HepG2 (cell line): ENCODE measurements around the gene AP4S1. TPM values are rescaled to one million over a fixed set of nuclear protein-coding genes. Genes with fewer than 3 reads are reported as not detected.

ENCODE experiments used
- ATAC-seq: fragments of 200-7000 bp; cut with Tn5 transposase; 3 replicates; pipeline ENCODE4 v1.9.1; 2020; ENCODE audit warnings: mild to moderate bottlenecking, moderate library complexity
- BruUV-seq: library from RNA; stranded (reverse); fragments of 400-500 nt; replicated peaks from 2 replicates; lab custom pipeline; 2021; lab: Mats Ljungman, UMichigan
- CTCF ChIA-PET: fragments of 300-600 bp; formaldehyde crosslinking; extraction: SDS; loops from one replicate; lab custom pipeline; 2021; ENCODE audit warnings: low total read pairs, inconsistent platforms, low intra/inter-chr PET ratio; lab: Yijun Ruan, JAX
- POLR2A ChIA-PET: fragments of 350-600 bp; sonication (Branson Sonifier 250); formaldehyde crosslinking; loops from one replicate; lab custom pipeline; 2020; ENCODE audit warnings: antibody characterized with exemption, inconsistent platforms; lab: Yijun Ruan, JAX
- DNase-seq: peaks from one replicate; pipeline ENCODE4 v3.0.0-alpha.2; 2015; ENCODE audit warnings: low spot score
- FAIRE-seq: peaks from 3 replicates; lab custom pipeline; 2011; peaks lifted over from hg19 to GRCh38; lab: Jason Lieb, UNC
- H2AFZ ChIP-seq: one replicate; pipeline ENCODE4 v1.6.1; 2011; ENCODE audit warnings: low read length, inconsistent platforms
- H3K27ac ChIP-seq: fragments of 300-600 bp; 3 replicates; pipeline ENCODE4 v1.8.0; 2011; ENCODE audit warnings: mixed run types, mild to moderate bottlenecking, mixed read lengths, low read length, inconsistent platforms; ENCODE audit not compliant: insufficient read depth; ENCODE audit errors: extremely low read length
- H3K27me3 ChIP-seq, 2 experiments: fragments of 200-600 bp in 1 of 2; 2 replicates in 1 of 2; 3 replicates in 1 of 2; pipeline versions ENCODE4 v1.6.0 to v1.8.0; 2011; ENCODE audit warnings: low read length in 2 of 2, mild to moderate bottlenecking in 2 of 2, moderate library complexity in 2 of 2, inconsistent platforms in 1 of 2; ENCODE audit not compliant: insufficient read depth in 2 of 2, control insufficient read depth in 1 of 2
- H3K36me3 ChIP-seq, 2 experiments: fragments of 200-600 bp in 1 of 2; replicated peaks in 1 of 2; 2 replicates in 1 of 2; 3 replicates in 1 of 2; pipeline versions ENCODE4 v1.5.1 to v1.8.0; 2011; ENCODE audit warnings: low read length in 2 of 2, inconsistent platforms in 1 of 2; ENCODE audit not compliant: insufficient read depth in 2 of 2, control insufficient read depth in 1 of 2
- H3K4me1 ChIP-seq: 2 replicates; pipeline ENCODE4 v1.5.1; 2012; ENCODE audit warnings: low read length, inconsistent platforms; ENCODE audit not compliant: insufficient read depth
- H3K4me2 ChIP-seq: 2 replicates; pipeline ENCODE4 v1.6.0; 2011; ENCODE audit warnings: low read depth, low read length, inconsistent platforms
- H3K4me3 ChIP-seq, 3 experiments: fragments of 200-600 bp in 1 of 3; sonication (generic), shearing (Covaris generic) in 1 of 3; replicated peaks in 1 of 3; 2 replicates each; pipeline ENCODE4 v1.5.1; 2011 to 2016; ENCODE audit warnings: low read length in 3 of 3, inconsistent platforms in 2 of 3, low read depth in 2 of 3, mild to moderate bottlenecking in 2 of 3, control low read depth in 1 of 3, mixed read lengths in 1 of 3; ENCODE audit not compliant: insufficient read depth in 1 of 3
- H3K79me2 ChIP-seq: one replicate; pipeline ENCODE4 v1.6.1; 2011; ENCODE audit warnings: low read length, inconsistent platforms; ENCODE audit not compliant: insufficient read depth
- H3K9ac ChIP-seq: 2 replicates; pipeline ENCODE4 v1.6.0; 2011; ENCODE audit warnings: mild to moderate bottlenecking, low read depth, low read length, inconsistent platforms; ENCODE audit not compliant: insufficient read depth
- H3K9me3 ChIP-seq: 2 replicates; pipeline ENCODE4 v1.5.1; 2012; ENCODE audit warnings: mild to moderate bottlenecking, low read length
- H4K20me1 ChIP-seq: 2 replicates; pipeline ENCODE4 v1.6.0; 2011; ENCODE audit warnings: inconsistent platforms, mild to moderate bottlenecking, low read length, moderate library complexity; ENCODE audit not compliant: insufficient read depth
- CEBPB ChIP-seq: IDR thresholded peaks from 2 replicates; pipeline ENCODE4 v1.6.1; 2011; ENCODE audit warnings: low read depth, low read length, improper control_type of control experiment, borderline replicate concordance
- MLLT10 ChIP-seq: sonication (generic); formaldehyde crosslinking; IDR thresholded peaks from 2 replicates; pipeline ENCODE4 v1.4.0; 2020; ENCODE audit warnings: missing genetic modification reagents
- RBM22 ChIP-seq: fragments of 200-400 bp; formaldehyde crosslinking; optimal IDR thresholded peaks from 2 replicates; pipeline ENCODE3; 2017; ENCODE audit warnings: mild to moderate bottlenecking, low read length, moderate library complexity
- SP140L ChIP-seq: sonication (generic); formaldehyde crosslinking; IDR thresholded peaks from 2 replicates; pipeline ENCODE4 v1.4.0; 2020; ENCODE audit warnings: missing genetic modification reagents, borderline replicate concordance
- YEATS4 ChIP-seq: sonication (generic); formaldehyde crosslinking; IDR thresholded peaks from 2 replicates; pipeline ENCODE4 v1.4.0; 2020; ENCODE audit warnings: missing genetic modification reagents, borderline replicate concordance
- ZBTB40 ChIP-seq, 2 experiments: fragments of 450-650 bp in 1 of 2; sonication (generic) in 1 of 2; formaldehyde crosslinking in 1 of 2; IDR thresholded peaks; 2 replicates each; pipeline versions ENCODE4 v1.6.1 to v1.8.0; 2016 to 2022; ENCODE audit warnings: antibody characterized with exemption in 1 of 2, mild to moderate bottlenecking in 1 of 2, missing genetic modification reagents in 1 of 2
- ZMYM4 ChIP-seq: sonication (generic); formaldehyde crosslinking; IDR thresholded peaks from 2 replicates; pipeline ENCODE4 v1.8.1; 2023; ENCODE audit warnings: mild to moderate bottlenecking, missing genetic modification reagents
- ZNF383 ChIP-seq: sonication (generic); formaldehyde crosslinking; IDR thresholded peaks from 2 replicates; pipeline ENCODE4 v1.4.0; 2020; ENCODE audit warnings: missing genetic modification reagents, mild to moderate bottlenecking, borderline replicate concordance
- ZNF484 ChIP-seq: sonication (generic); formaldehyde crosslinking; IDR thresholded peaks from 2 replicates; pipeline ENCODE4 v1.5.1; 2020; ENCODE audit warnings: mild to moderate bottlenecking, low read depth, missing genetic modification reagents, borderline replicate concordance
- ZNF720 ChIP-seq: sonication (generic); formaldehyde crosslinking; IDR thresholded peaks from 2 replicates; pipeline ENCODE4 v1.4.0; 2020; ENCODE audit warnings: missing genetic modification reagents
- WGBS: methylation state at CpG from one replicate; pipeline ENCODE4 v1.1.6; 2017; ENCODE audit warnings: low lambda C conversion rate; 5-methylcytosine and 5-hydroxymethylcytosine counted together
- in situ Hi-C: cut with HindIII; loops from 2 replicates; pipeline ENCODE4 v1.10.0; 2017; ENCODE audit warnings: low pct_unique_long_range_greater_than_20kb; ENCODE audit not compliant: extremely low pct_ligation_motif_present
- intact Hi-C: fragments of 100-400 bp; cut with micrococcal nuclease; formaldehyde crosslinking; loops from one replicate; pipeline ENCODE4 v1.10.0; 2022; ENCODE audit not compliant: unreplicated experiment
- polyA plus RNA-seq, 8 experiments: library from polyadenylated mRNA; depleted of rRNA in 3 of 8; stranded (reverse) in 7 of 8; unstranded in 1 of 8; fragments of >200 nt; fragmentation: Illumina TruSeq in 4 of 8; extraction: Trizol in 4 of 8; gene quantifications; 2 replicates each; pipeline versions ENCODE4 v1.2.1 to v1.2.3, GENCODE V29; 2011 to 2016; ENCODE audit warnings: low read depth in 4 of 8, missing spikeins in 1 of 8, mixed read lengths in 1 of 8; ENCODE audit not compliant: insufficient read depth in 1 of 8
- total RNA-seq, 5 experiments: library from RNA; depleted of rRNA; stranded (reverse); fragments of >200 nt; fragmentation: Illumina TruSeq; extraction: Trizol; gene quantifications; 2 replicates each; pipeline ENCODE4 v1.2.3, GENCODE V29; 2016; ENCODE audit warnings: low read depth in 1 of 5

AP4S1 gene
- total and polyA plus RNA-seq, 2 of the 13 experiments (the other 11 are each of a cell fraction or from before 2014, with no cell fraction given), result 3.9 to 21.1 TPM

DNA sequence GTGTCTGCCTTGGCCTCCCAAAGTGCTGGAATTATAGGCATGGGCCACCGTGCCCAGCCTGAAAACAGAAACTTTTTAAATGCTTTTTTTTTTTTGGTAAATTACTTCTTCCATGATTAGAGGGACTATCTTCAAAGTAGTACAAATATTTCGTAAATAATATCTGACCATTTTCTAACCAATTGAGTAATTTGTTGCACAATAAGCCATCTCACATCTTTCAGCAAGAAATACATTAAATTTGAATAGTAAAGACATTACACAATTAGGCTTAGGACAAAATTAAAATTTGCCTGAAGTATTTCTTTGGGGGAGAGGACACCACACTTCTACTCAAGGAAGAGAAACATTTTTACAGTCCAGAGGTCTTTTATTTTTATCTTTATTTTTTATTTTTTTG is 85.4 kb downstream of the AP4S1 start:
- FAIRE-seq (no peak), ATAC-seq (no peak), DNase-seq (no peak)
- WGBS, result 98% methylated on average over 2 of the region's 2 CpGs
- intact Hi-C loops (no loop called here), in situ Hi-C loops (no loop called here)
- Histone ChIP-seq H3K36me3 (peaks cover 57 to 95% of the 10 kb centered on the region in 2 experiments), H3K27ac (no peak overlapping the region), H3K9ac (no peak overlapping the region), H3K4me3 (no peak overlapping the region), H3K27me3 (no peaks in the 10 kb centered on the region), H3K4me1 (no peaks in the 10 kb centered on the region), H3K79me2 (no peaks in the 10 kb centered on the region), H3K9me3 (no peaks in the 10 kb centered on the region), H4K20me1 (no peaks in the 10 kb centered on the region), H2AFZ (no peak overlapping the region), H3K4me2 (no peak overlapping the region)
- ChIA-PET CTCF (no interaction called here), POLR2A (no interaction called here)
- no TSS peak for BruUV-seq
- TF ChIP-seq CEBPB (peak; percentile 83; the same call in 1 of the 2 replicates), MLLT10 (CRISPR knock-in tag) (no peak), ZMYM4 (no peak)

DNA sequence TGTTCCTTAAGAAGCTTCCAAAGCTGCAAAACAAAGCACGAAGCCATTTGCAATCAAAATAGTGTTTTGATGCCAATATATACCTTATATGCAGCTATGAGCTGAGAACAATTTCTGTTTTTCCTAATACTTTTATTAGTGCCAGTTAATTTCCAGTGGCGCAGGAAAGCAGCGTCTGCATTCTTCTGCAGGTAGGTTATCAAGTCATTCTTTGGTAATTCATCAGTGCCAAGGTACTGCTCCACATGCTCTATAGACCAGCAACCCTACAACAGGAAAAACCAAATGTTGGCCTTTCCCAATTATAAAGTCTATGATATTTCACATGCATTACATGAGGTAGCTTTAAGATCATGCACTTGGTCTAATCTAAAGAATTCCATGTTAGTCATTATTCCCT is 88.3 kb downstream of the AP4S1 start:
- Histone ChIP-seq H2AFZ (no peak overlapping the region), H4K20me1 (no peaks in the 10 kb centered on the region), H3K79me2 (no peaks in the 10 kb centered on the region), H3K27ac (no peak overlapping the region), H3K4me2 (no peak overlapping the region), H3K9me3 (no peaks in the 10 kb centered on the region), H3K9ac (no peak overlapping the region), H3K36me3 (peaks cover 60 to 95% of the 10 kb centered on the region in 2 experiments), H3K4me1 (no peaks in the 10 kb centered on the region), H3K27me3 (no peaks in the 10 kb centered on the region), H3K4me3 (no peak overlapping the region)
- intact Hi-C loops (no loop called here), in situ Hi-C loops (no loop called here)
- WGBS, result over 99% methylated on average over 3 of the region's 3 CpGs
- no TSS peak for BruUV-seq
- POLR2A ChIA-PET, result no interaction called here
- FAIRE-seq, result no peak
- ATAC-seq, result no peak
- CTCF ChIA-PET, result interaction anchor here (1.0 kb wide), 1 partner anchor 134 kb away, joined by 3 read pairs; no protein-coding TSS in a partner anchor
- DNase-seq, result no peak
- TF ChIP-seq RBM22 (peak; percentile 94), ZBTB40 (IDR thresholded peaks at IDR 0.05) (no peak), ZBTB40 (CRISPR knock-in tag; IDR thresholded peaks at IDR 0.05) (no peak), ZNF383 (CRISPR knock-in tag) (no peak), YEATS4 (0 out of 2 replicates have a peak, but pooled peaks have one; percentile 25), ZNF720 (CRISPR knock-in tag) (no peak), SP140L (no peak), ZNF484 (no peak)
